GM12873 (cell line): ENCODE results near the gene IRF8.

Experiments
- CTCF ChIP-seq: IDR thresholded peaks from 2 replicates; pipeline ENCODE4 v1.5.1; 2012; ENCODE audit warnings: low read depth, mild to moderate bottlenecking, moderate library complexity, low read length, control low read depth; ENCODE audit not compliant: insufficient read depth; ENCODE audit errors: missing control alignments

IRF8 gene

DNA sequence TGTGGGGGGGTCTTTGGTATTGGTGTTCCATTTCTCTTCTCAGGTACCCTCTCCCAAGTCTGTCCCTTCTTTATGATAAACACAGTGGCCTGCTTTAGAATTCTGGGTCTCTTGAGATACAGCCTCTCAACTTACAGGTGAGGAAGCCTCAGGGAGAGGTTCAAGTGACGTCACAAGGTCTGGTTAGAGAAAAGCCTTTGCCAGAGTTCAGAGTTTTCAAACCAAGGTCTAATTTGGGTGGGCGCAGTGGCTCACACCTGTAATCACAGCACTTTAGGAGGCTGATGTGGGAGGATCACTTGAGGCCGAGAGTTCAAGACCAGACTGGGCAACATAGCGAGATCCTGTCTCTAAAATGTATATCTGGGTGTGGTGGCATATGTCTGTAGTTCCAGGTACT lies 2.1 kb downstream of the IRF8 start:
- no peak for TF ChIP-seq CTCF

DNA sequence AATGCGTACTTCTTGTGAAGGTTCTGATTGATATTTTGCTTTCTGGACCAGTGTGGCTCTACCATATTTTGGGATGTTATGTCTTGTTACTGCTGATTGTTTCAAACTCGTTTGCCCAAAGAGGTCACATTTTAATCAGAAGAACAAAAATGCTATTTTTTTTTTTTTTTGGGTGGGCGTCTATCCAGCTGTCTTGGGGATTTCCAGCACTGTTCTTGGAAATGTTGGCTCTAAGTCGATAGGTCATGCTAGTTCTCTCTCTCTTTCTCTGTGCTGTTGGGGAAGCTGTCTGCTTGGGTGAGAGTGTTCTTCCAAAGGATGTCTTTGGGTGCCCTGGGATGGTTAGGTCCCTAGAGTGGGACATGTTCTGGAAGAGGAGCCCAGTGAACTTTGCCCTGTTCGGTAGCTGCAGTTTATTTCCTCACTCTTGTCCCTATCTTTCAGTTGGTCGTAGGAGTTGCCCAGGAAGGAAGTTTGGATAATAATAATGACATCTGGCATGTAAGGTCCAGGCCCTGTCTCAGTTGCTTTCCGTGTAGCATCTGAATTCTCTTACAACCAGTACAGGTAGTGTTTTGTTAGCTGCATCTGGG lies 2.9 kb downstream of the IRF8 start:
- no peak for TF ChIP-seq CTCF

GRCh38 chr16:85902366-85903155 lies 3.6 kb downstream of the IRF8 start:
- peak; percentile 5 for TF ChIP-seq CTCF

DNA sequence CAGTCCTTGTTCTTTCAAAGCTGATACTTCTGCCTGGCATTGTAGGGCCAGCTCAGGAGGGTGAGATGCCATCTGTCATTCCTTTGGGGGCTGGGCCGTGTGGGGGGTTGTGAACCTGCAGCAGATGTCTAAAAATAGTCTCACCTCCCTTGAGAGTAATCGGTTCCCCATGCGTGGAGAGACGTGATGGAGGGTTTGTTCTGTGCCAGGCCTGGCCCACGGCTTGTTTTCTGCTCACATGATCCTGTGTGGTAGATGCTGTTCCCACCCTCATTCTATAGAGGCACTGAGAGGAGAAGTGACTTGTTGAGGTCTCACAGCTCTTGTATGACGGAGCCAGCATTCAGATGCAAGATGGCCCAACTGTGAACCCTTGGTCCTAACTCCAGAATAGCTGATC lies 4.6 kb downstream of the IRF8 start:
- TF ChIP-seq CTCF = no peak

DNA sequence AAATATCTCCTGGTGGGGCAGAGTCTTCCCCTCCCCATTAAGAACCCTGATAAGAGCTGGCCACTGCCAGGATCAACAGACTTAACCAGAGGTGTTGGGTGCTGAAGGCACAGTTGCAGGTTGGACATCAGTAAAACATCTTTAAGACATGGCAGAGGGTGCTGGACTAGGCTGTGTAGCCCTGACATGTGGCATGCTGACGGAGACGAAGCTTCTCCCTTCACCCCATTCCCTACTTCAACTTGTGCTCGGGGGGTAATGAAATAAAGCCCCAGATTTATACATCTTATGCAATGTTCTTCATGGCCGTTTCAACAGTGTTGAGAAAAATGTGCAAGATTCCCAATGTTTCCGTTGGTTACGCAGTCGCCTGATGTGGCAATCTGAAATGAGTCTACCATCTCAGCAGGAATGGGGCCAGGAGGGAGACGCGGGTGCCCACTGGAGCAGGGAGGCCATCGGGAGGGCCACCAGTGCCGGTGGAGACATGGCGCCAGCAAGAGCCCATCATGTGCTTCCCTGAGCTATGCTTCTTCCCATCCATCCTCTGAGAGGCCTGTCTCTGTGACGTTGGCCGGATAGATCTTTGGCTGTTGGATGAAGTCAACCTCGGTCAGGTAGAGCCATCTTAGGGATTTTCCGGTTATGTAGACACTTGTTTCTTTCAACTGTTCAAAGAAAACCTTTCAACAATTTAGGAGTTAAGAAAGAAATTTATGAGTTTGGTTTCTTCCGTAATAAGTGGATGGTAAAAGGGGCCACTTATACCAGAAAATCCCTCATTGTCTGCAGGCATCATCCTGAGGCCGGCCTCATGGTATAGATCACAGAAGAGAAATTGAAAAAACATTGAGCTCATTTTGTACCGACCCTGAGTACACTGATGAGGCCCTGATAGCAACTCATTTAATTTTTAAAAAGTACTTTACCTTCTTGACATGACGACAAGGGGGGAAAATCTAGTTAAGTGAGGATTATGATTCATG lies 6.4 kb downstream of the IRF8 start:
- TF ChIP-seq CTCF = no peak

DNA sequence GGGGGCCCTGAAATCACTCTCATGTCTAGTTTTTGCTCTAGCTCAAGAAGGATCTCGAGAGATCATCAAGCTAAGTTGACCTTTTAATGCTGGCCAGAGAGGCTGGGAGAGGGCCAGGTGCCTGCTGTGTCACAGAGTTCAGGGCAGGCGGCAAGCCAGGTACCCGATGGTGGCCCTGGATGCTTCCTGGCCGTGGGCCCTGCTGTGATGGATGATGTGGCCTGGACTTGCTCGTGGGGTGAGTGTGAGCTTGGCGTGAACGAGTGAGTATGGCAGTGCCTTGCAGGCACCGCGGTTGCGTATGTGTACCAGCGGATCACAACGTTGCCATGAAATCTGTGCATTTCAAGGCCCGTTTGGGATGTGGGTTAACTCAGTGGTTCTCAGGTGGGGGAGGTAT lies 7.4 kb downstream of the IRF8 start:
- TF ChIP-seq CTCF = no peak

DNA sequence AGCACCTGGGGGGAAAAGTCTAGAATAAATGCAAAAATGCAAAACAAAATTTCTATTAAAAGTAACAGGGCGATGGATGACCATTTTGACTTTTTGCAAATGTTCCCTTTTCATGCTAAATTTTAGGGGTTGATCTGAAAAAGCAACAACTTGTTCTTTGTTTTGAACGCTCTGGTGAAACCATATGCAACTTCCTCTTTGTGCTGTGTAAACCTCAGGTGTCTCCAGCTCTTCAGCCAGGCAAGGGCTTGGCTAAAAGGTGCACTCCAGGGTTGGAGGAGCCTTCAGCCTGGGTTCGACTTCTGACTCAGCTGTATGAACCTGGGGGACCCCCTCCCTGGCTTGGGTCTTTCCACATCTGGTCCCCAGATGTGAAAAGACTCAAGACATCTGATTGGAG lies 9.5 kb downstream of the IRF8 start:
- no peak for TF ChIP-seq CTCF
